ENCODE results near the gene SYNRG.

DNA sequence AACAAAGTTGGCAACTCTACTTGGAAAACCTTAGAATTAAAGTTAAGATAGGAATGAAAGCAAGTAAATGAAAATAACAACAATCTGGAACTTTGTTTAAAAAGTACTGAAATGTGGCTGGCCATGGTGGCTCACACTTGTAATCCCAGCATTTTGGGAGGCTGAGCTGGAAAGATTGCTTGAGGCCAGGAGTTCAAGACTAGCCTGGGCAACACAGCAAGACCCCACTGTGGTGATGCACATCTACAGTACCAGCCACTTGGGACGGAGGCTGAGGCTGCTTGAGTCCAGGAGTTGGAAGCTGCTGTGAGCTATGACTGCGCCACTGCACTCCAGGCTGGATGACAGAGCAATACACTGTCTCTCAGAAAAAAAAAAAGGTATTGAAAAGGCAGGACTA lies 51.7 kb downstream of the SYNRG start:
- TF ChIP-seq JUND (IDR thresholded peaks at IDR 0.05) (no peak), EZH2phosphoT487 (IDR thresholded peaks at IDR 0.05; ENCODE audit: borderline replicate concordance, low read depth) (no peak), POLR2AphosphoS5 (IDR thresholded peaks at IDR 0.05; ENCODE audit: low read depth, low read length) (no peak), EP300 (IDR thresholded peaks at IDR 0.05; ENCODE audit: borderline replicate concordance in 1 of 2, low read depth in 1 of 2, low read length in 1 of 2) (no peak), FOSL2 (IDR thresholded peaks at IDR 0.05; ENCODE audit: borderline replicate concordance, low read depth) (no peak), SIN3A (IDR thresholded peaks at IDR 0.05; ENCODE audit: borderline replicate concordance, low read depth, low read length) (no peak)
- TF ChIP-seq, protein P1, sequence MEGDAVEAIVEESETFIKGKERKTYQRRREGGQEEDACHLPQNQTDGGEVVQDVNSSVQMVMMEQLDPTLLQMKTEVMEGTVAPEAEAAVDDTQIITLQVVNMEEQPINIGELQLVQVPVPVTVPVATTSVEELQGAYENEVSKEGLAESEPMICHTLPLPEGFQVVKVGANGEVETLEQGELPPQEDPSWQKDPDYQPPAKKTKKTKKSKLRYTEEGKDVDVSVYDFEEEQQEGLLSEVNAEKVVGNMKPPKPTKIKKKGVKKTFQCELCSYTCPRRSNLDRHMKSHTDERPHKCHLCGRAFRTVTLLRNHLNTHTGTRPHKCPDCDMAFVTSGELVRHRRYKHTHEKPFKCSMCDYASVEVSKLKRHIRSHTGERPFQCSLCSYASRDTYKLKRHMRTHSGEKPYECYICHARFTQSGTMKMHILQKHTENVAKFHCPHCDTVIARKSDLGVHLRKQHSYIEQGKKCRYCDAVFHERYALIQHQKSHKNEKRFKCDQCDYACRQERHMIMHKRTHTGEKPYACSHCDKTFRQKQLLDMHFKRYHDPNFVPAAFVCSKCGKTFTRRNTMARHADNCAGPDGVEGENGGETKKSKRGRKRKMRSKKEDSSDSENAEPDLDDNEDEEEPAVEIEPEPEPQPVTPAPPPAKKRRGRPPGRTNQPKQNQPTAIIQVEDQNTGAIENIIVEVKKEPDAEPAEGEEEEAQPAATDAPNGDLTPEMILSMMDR (IDR thresholded peaks at IDR 0.05) = no peak
- TF ChIP-seq, protein P2, sequence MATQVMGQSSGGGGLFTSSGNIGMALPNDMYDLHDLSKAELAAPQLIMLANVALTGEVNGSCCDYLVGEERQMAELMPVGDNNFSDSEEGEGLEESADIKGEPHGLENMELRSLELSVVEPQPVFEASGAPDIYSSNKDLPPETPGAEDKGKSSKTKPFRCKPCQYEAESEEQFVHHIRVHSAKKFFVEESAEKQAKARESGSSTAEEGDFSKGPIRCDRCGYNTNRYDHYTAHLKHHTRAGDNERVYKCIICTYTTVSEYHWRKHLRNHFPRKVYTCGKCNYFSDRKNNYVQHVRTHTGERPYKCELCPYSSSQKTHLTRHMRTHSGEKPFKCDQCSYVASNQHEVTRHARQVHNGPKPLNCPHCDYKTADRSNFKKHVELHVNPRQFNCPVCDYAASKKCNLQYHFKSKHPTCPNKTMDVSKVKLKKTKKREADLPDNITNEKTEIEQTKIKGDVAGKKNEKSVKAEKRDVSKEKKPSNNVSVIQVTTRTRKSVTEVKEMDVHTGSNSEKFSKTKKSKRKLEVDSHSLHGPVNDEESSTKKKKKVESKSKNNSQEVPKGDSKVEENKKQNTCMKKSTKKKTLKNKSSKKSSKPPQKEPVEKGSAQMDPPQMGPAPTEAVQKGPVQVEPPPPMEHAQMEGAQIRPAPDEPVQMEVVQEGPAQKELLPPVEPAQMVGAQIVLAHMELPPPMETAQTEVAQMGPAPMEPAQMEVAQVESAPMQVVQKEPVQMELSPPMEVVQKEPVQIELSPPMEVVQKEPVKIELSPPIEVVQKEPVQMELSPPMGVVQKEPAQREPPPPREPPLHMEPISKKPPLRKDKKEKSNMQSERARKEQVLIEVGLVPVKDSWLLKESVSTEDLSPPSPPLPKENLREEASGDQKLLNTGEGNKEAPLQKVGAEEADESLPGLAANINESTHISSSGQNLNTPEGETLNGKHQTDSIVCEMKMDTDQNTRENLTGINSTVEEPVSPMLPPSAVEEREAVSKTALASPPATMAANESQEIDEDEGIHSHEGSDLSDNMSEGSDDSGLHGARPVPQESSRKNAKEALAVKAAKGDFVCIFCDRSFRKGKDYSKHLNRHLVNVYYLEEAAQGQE (IDR thresholded peaks at IDR 0.05; ENCODE audit: low read depth, low read length) = no peak
- TF ChIP-seq, protein P3, sequence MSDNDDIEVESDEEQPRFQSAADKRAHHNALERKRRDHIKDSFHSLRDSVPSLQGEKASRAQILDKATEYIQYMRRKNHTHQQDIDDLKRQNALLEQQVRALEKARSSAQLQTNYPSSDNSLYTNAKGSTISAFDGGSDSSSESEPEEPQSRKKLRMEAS (IDR thresholded peaks at IDR 0.05; ENCODE audit: low read depth) = no peak
- TF ChIP-seq, protein P4, sequence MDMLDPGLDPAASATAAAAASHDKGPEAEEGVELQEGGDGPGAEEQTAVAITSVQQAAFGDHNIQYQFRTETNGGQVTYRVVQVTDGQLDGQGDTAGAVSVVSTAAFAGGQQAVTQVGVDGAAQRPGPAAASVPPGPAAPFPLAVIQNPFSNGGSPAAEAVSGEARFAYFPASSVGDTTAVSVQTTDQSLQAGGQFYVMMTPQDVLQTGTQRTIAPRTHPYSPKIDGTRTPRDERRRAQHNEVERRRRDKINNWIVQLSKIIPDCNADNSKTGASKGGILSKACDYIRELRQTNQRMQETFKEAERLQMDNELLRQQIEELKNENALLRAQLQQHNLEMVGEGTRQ (IDR thresholded peaks at IDR 0.05; ENCODE audit: borderline replicate concordance, low read depth, low read length) = no peak
- TF ChIP-seq, protein P5, sequence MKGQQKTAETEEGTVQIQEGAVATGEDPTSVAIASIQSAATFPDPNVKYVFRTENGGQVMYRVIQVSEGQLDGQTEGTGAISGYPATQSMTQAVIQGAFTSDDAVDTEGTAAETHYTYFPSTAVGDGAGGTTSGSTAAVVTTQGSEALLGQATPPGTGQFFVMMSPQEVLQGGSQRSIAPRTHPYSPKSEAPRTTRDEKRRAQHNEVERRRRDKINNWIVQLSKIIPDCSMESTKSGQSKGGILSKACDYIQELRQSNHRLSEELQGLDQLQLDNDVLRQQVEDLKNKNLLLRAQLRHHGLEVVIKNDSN (IDR thresholded peaks at IDR 0.05; ENCODE audit: borderline replicate concordance, low read depth) = no peak

Data from SK-N-SH (cell line).